Nucleus accumbens (tissue), 56 donors: Measurements from ENCODE around the gene FRRS1L.

Source experiments
- DNase-seq, 56 donors: peaks; one replicate each; lab custom pipeline; 2025; lab: John Stamatoyannopoulos, UW

FRRS1L gene

GRCh38 chr9:109082091-109082620 lies 84.9 kb downstream of the FRRS1L start:
- DNase-seq: no peak
